A673 (cell line): ENCODE data around the gene BOD1L1. TPM values are rescaled to one million over a fixed set of nuclear protein-coding genes. Genes with fewer than 3 reads are reported as not detected.

ENCODE experiments used
- BruUV-seq: library from RNA; stranded (reverse); fragments of 400-500 nt; replicated peaks from 2 replicates; lab custom pipeline; 2021; lab: Mats Ljungman, UMichigan
- CTCF ChIA-PET: fragments of 300-600 bp; sonication (Branson Sonifier 250); formaldehyde crosslinking; loops from one replicate; lab custom pipeline; 2022; ENCODE audit warnings: antibody characterized with exemption; lab: Charles Lee
- POLR2A ChIA-PET: fragments of 300-600 bp; sonication (Branson Sonifier 250); formaldehyde crosslinking; loops from one replicate; lab custom pipeline; 2022; ENCODE audit warnings: antibody characterized with exemption; ENCODE audit not compliant: low non-redundant PET; lab: Charles Lee
- DNase-seq: peaks from one replicate; pipeline ENCODE4 v3.0.0-alpha.2; 2015; ENCODE audit warnings: low spot score
- H3K27ac ChIP-seq: fragments of 200-600 bp; sonication (generic); 2 replicates; pipeline ENCODE4 v1.5.1; 2016; ENCODE audit warnings: mixed run types, low read depth, mild to moderate bottlenecking, mixed read lengths, antibody characterized with exemption, low read length; ENCODE audit not compliant: poor library complexity, severe bottlenecking
- H3K27me3 ChIP-seq: fragments of 200-600 bp; sonication (generic); replicated peaks from 2 replicates; pipeline ENCODE4 v1.6.1; 2017; ENCODE audit warnings: mixed run types, low read depth, mild to moderate bottlenecking, mixed read lengths, antibody characterized with exemption, low read length; ENCODE audit not compliant: insufficient read depth, poor library complexity
- H3K36me3 ChIP-seq: fragments of 200-600 bp; sonication (generic); 2 replicates; pipeline ENCODE4 v1.6.1; 2016; ENCODE audit warnings: mixed run types, mild to moderate bottlenecking, mixed read lengths, antibody characterized with exemption, low read length; ENCODE audit not compliant: insufficient read depth, poor library complexity, severe bottlenecking
- H3K4me1 ChIP-seq: fragments of 200-600 bp; sonication (generic); 2 replicates; pipeline ENCODE4 v1.6.1; 2017; ENCODE audit warnings: mixed run types, mild to moderate bottlenecking, mixed read lengths, antibody characterized with exemption, low read length; ENCODE audit not compliant: insufficient read depth, poor library complexity, severe bottlenecking
- H3K4me3 ChIP-seq: fragments of 200-600 bp; sonication (generic); 2 replicates; pipeline ENCODE4 v1.5.1; 2016; ENCODE audit warnings: low read depth, mixed run types, mild to moderate bottlenecking, mixed read lengths, low read length; ENCODE audit not compliant: poor library complexity, severe bottlenecking
- H3K9me3 ChIP-seq: fragments of 200-600 bp; sonication (generic); 2 replicates; pipeline ENCODE4 v1.6.1; 2016; ENCODE audit warnings: mixed run types, low read depth, mild to moderate bottlenecking, mixed read lengths, antibody characterized with exemption, low read length; ENCODE audit not compliant: poor library complexity, severe bottlenecking
- CTCF ChIP-seq: fragments of 300-800, 200-600 bp; sonication (generic); conservative IDR thresholded peaks from 2 replicates; pipeline ENCODE4 v1.5.1; 2017; ENCODE audit warnings: low read depth, mild to moderate bottlenecking, antibody characterized with exemption, low read length, moderate library complexity, mixed read lengths
- EZH2 ChIP-seq: fragments of 200-600 bp; sonication (generic); IDR thresholded peaks from 2 replicates; pipeline ENCODE4 v1.6.1; 2017; ENCODE audit warnings: borderline replicate concordance, low read depth, mild to moderate bottlenecking, mixed read lengths, antibody characterized with exemption, low read length; ENCODE audit not compliant: poor library complexity, severe bottlenecking
- intact Hi-C: fragments of 100-400 bp; cut with micrococcal nuclease; formaldehyde crosslinking; loops from one replicate; pipeline ENCODE4 v1.10.0; 2022; ENCODE audit not compliant: unreplicated experiment
- total RNA-seq: library from RNA; stranded (reverse); gene quantifications from 2 replicates; pipeline ENCODE4 v1.2.3, GENCODE V29; 2021

Gene BOD1L1
- total RNA-seq, 1 experiment from 2014 or later = 44.8 TPM

DNA sequence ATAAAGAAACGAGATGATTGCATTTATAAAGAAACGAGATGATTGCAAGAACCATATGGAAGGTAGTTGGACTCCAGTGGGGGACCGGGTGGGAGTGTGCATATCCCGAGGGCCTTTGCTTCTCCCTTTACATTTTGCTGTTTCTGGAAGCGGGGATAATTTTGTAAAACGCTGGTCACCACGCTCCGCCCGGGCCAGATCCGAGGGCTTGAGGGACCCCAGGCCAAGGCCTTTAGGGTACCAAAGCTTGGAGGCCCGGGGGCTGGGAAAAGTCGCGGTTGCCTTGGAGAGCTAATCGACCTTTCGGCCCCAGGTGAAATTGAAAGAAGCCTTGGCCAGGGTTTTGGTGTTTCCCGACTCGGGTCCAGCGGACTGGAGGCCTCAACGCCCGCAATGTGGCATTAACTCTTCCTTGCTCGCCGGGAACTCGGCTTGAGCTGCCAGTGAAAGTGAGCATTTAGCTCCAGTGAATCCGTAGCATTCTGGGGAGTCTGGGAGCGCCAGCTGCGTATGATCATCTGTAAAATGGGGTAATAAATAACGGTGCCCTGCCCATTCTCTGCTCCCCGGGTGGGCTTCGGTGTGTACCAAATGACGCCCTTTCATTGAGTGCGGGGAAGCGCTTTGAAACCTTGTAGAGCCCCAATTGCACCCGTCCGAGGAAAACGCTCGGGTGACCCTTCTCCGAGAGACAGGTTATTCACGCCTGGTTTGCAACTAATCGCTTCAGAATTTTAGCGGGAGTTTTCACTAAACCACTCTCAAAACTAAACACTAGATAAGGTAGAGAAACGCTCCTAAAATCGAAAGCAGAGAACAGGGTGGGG is 87.7 kb downstream of the BOD1L1 start:
- no peak overlapping the region for H3K4me3 ChIP-seq
- H3K27me3 ChIP-seq = peaks cover 11% of the 10 kb centered on the region
- no peaks in the 10 kb centered on the region for H3K9me3 ChIP-seq
- intact Hi-C loops = no loop called here
- no peaks in the 10 kb centered on the region for H3K4me1 ChIP-seq
- no peak for TF ChIP-seq CTCF
- H3K36me3 ChIP-seq = no peaks in the 10 kb centered on the region
- DNase-seq = no peak
- ChIA-PET CTCF (no interaction called here), POLR2A (no interaction called here)
- H3K27ac ChIP-seq = no peak overlapping the region
- BruUV-seq = no TSS peak

- no peak overlapping the region for H3K27ac ChIP-seq
- no peaks in the 10 kb centered on the region for H3K4me1 ChIP-seq
- peak; percentile 29 for DNase-seq
- intact Hi-C loops = no loop called here
- CTCF ChIA-PET = no interaction called here
- POLR2A ChIA-PET = no interaction called here
- no peak for TF ChIP-seq EZH2
- TF ChIP-seq CTCF = no peak
- H3K27me3 ChIP-seq = peaks cover 13% of the 10 kb centered on the region
- no peaks in the 10 kb centered on the region for H3K9me3 ChIP-seq
- H3K36me3 ChIP-seq = no peaks in the 10 kb centered on the region
- BruUV-seq = no TSS peak
- no peak overlapping the region for H3K4me3 ChIP-seq
These were observed 88.4 kb downstream of the BOD1L1 start for GRCh38 chr4:13539047-13539618.

DNA sequence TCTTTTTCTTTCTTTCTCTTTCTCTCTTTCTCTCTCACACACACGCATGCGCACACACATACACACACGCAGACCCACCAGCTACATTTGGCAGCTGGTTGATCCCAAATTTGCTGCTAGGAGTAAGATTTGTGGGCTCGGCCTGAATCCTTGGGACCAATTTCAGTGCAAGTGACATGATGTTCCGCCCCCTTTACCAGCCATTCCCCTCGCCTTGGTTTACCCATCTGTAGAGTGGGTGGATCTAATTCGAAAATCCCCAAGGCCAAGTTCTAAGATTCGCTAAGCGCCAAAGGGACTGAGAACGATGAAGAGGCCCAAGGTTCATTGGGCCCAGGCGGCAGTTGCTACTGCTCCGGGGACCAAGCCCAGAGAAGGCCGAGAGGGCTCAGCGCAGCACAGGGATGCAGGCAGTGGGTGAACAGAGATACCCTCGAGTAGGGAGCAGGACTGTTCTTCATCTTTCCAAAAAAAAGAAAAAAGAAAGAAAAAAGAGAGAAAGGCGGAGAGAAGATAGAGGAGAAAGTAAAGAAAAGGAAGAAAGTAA is 89.0 kb downstream of the BOD1L1 start:
- no peak overlapping the region for H3K4me3 ChIP-seq
- no peaks in the 10 kb centered on the region for H3K9me3 ChIP-seq
- BruUV-seq = no TSS peak
- no peak overlapping the region for H3K27ac ChIP-seq
- no peak for DNase-seq
- ChIA-PET POLR2A (no interaction called here), CTCF (no interaction called here)
- no peaks in the 10 kb centered on the region for H3K36me3 ChIP-seq
- intact Hi-C loops = no loop called here
- TF ChIP-seq EZH2 = no peak
- TF ChIP-seq CTCF = no peak
- peaks cover 13% of the 10 kb centered on the region for H3K27me3 ChIP-seq
- H3K4me1 ChIP-seq = no peaks in the 10 kb centered on the region
